GM18907 (cell line): ENCODE data around the gene PPL.
"Not testable (repeated sequence)": the region's sequence is repeated elsewhere in the genome, so short reads cannot be mapped to it uniquely, and the experiment has no call there.

Source experiments
- ATAC-seq: cut with Tn5 transposase; IDR thresholded peaks from one replicate; pipeline ENCODE4 v1.9.1; 2021; ENCODE audit warnings: mild to moderate bottlenecking, moderate library complexity; ENCODE audit not compliant: unreplicated experiment

Gene PPL

GRCh38 chr16:4935241-4935855, 1.6 kb downstream of the PPL start:
- ATAC-seq = no peak

GRCh38 chr16:4934591-4934990, 2.4 kb downstream of the PPL start:
- ATAC-seq = no peak

- ATAC-seq = no peak
Observed at GRCh38 chr16:4933871-4934395, 3.0 kb downstream of the PPL start.

- ATAC-seq = no peak
Observed at GRCh38 chr16:4933433-4933832, 3.5 kb downstream of the PPL start.

- no peak for ATAC-seq
Observed at GRCh38 chr16:4931381-4931780, 5.6 kb downstream of the PPL start.

GRCh38 chr16:4929619-4930018, 7.3 kb downstream of the PPL start:
- ATAC-seq = not testable (repeated sequence)

GRCh38 chr16:4928227-4928626, 8.7 kb downstream of the PPL start:
- no peak for ATAC-seq

- no peak for ATAC-seq
Observed at GRCh38 chr16:4927661-4928060, 9.3 kb downstream of the PPL start.

- ATAC-seq = no peak
Observed at GRCh38 chr16:4926928-4927327, 10.0 kb downstream of the PPL start.

GRCh38 chr16:4925791-4926190, 11.2 kb downstream of the PPL start:
- no peak for ATAC-seq

- no peak for ATAC-seq
Observed at GRCh38 chr16:4925293-4925607, 11.7 kb downstream of the PPL start.

- no peak for ATAC-seq
Observed at GRCh38 chr16:4924593-4925292, 12.2 kb downstream of the PPL start.

GRCh38 chr16:4923853-4924252, 13.1 kb downstream of the PPL start:
- ATAC-seq = no peak

GRCh38 chr16:4922721-4923342, 14.1 kb downstream of the PPL start:
- ATAC-seq = no peak

GRCh38 chr16:4920826-4921225, 16.1 kb downstream of the PPL start:
- ATAC-seq = no peak

- no peak for ATAC-seq
Observed at GRCh38 chr16:4918781-4919251, 18.1 kb downstream of the PPL start.

GRCh38 chr16:4917117-4917516, 19.8 kb downstream of the PPL start:
- no peak for ATAC-seq

- ATAC-seq = no peak
Observed at GRCh38 chr16:4915226-4915761, 21.7 kb downstream of the PPL start.

GRCh38 chr16:4914528-4915225, 22.3 kb downstream of the PPL start:
- ATAC-seq = no peak

- no peak for ATAC-seq
Observed at GRCh38 chr16:4913774-4914525, 23.0 kb downstream of the PPL start.
